Measurements from ENCODE around the gene PRKCE.

- no peak for TF ChIP-seq CTCF (IDR thresholded peaks at IDR 0.05)
- TF ChIP-seq POLR2A (IDR thresholded peaks at IDR 0.05), result no peak
These were observed 395.8 kb downstream of the PRKCE start for GRCh38 chr2:46047290-46047689.
